ENCODE data around the gene KMT2C. TPM values are rescaled to one million over a fixed set of nuclear protein-coding genes. Genes with fewer than 3 reads are reported as not detected.
"Not testable (repeated sequence)": the region's sequence is repeated elsewhere in the genome, so short reads cannot be mapped to it uniquely, and the experiment has no call there.

The KMT2C gene
- total RNA-seq, 2 donors from 2014 or later: 71.2 to 105 TPM

DNA sequence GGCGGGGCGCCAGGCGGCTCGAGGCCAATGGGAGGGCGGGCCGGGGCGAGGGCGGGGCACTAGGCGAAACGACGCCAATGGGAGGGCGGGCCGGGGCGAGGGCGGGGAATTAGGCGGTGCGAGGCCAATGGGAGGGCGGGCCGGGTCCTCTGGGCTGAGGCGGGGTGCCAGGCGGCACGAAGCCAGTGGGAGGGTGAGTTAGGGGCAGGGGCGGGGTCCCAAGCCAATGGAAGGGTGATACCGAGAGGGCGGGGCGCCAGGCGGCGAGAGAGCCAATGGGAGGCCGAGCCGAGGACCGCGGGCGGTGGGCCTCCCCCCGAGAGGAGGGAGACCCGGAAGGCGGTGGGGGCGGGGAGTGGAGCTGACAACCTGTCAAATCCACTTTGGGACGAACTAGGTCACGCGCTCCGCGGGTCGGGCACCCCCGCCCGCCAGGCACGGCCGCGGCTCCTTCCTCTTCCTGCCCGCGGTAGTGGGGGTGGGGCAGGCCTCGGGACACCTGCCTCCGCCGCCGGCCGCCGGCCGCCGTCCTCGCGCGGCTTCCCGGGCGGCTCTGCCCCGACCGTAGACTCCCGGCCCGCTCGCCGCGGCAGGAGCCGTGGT is 28.0 kb upstream of the KMT2C start:
- no peaks in the 10 kb centered on the region for H3K27me3 Mint-ChIP-seq
- no peaks in the 10 kb centered on the region for H3K36me3 Mint-ChIP-seq
- peaks cover 4 to 5% of the 10 kb centered on the region in 2 donors for H3K4me1 Mint-ChIP-seq (ENCODE audit: low read depth in 2 of 2)
- peak; percentile 96 for ATAC-seq
- H3K27ac Mint-ChIP-seq: peak overlapping the region; percentile 63 to 70
- H3K4me3 Mint-ChIP-seq: peak overlapping the region; percentile 85
- no peaks in the 10 kb centered on the region for H3K9me3 Mint-ChIP-seq
- peak; percentile 100 for DNase-seq (ENCODE audit: low spot score)

DNA sequence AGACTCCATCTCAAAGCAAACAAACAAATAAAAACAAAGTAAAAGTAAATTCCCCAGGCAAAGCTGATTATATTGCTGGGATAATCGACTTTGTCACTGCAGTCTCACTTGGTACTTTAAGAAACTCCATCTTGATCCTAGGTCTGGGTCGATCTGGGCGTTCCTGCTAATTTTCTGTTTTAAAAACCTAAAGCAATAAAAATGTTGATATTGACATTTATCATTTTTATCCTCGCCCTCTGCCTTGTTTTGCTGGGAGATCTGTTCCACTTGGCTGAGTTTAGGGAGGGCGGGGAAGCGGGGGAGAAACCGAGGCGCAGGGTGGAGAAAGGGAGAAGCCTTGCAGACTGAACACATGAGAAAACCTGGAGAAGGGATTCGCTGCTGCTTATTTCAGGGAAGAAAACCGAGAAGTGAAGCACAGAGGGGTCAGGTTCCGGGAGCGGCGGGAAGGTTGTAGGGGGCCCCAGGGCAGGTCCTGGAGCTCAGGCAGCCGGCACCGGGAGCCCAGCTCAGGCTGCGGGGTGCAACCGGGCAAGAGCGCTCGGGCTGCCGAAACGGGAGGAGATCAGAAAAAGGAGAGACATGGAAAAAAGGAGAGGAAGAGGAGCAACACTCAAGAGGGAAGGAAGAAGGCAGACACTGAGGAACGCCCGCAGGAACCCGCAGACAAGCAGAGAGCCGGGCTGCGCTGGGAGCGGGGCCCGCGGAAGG is 27.3 kb upstream of the KMT2C start:
- DNase-seq (ENCODE audit: low spot score) (no peak), ATAC-seq (peak; percentile 0)
- H3K27ac Mint-ChIP-seq: peak overlapping the region; percentile 63 to 70
- no peaks in the 10 kb centered on the region for H3K36me3 Mint-ChIP-seq
- no peaks in the 10 kb centered on the region for H3K9me3 Mint-ChIP-seq
- H3K27me3 Mint-ChIP-seq: no peaks in the 10 kb centered on the region
- peaks cover 4 to 5% of the 10 kb centered on the region in 2 donors for H3K4me1 Mint-ChIP-seq (ENCODE audit: low read depth in 2 of 2)
- peak overlapping the region; percentile 85 for H3K4me3 Mint-ChIP-seq

DNA sequence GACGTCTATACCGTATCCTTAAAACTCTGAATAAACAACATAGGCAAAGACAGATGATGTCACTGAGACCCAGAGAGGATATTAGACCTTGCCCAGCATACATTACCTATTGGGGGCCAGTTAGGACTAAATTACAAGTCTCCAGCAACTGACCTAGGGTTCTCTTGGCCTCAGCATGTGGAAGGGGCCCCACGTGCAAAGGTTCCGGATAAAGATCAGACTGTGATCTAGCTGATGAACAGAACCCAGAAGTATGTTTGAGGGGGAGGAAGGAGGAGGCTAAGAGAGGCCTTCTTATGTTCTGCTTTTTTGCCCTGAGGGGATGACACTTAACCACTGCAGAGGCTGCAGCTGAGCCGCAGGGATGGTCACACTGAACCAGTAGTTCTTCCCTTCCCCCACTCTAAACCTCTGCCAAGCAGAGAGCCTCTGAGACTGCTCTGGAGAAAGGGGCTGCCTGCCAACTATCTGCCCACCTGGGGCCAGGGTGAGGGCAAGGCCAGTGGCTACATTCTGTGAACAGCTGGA is 24.0 kb upstream of the KMT2C start:
- Mint-ChIP-seq H3K9me3 (no peaks in the 10 kb centered on the region), H3K4me3 (no peak overlapping the region), H3K27me3 (no peaks in the 10 kb centered on the region), H3K27ac (no peak overlapping the region), H3K4me1 (ENCODE audit: low read depth in 2 of 2) (peaks cover under 1% of the 10 kb centered on the region in 2 donors), H3K36me3 (no peaks in the 10 kb centered on the region)
- DNase-seq (ENCODE audit: low spot score) (no peak), ATAC-seq (no peak)

DNA sequence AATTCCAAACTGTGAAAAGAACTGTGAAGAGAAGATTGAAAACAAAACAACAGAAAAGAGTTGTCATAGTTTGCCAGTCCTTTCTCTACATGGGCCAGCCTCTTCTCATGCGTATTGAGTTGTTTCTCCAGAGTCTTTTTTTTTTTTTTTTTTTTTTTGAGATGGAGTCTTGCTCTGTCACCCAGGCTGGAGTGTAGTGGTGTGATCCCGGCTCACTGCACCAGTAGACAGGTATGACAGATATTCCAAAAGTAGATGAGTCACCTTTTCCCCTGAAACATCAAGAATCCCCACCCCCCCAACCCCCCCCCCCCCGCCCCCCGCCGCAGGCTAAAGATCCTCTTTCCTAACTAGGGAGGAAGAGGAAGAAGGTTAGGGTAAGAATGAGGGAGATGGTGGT is 15.6 kb upstream of the KMT2C start:
- Mint-ChIP-seq H3K4me3 (no peak overlapping the region), H3K36me3 (no peaks in the 10 kb centered on the region), H3K4me1 (ENCODE audit: low read depth in 2 of 2) (peaks cover 5 to 7% of the 10 kb centered on the region in 2 donors), H3K27me3 (no peaks in the 10 kb centered on the region), H3K9me3 (no peaks in the 10 kb centered on the region), H3K27ac (no peak overlapping the region)
- ATAC-seq: no peak
- DNase-seq (ENCODE audit: low spot score): no peak

DNA sequence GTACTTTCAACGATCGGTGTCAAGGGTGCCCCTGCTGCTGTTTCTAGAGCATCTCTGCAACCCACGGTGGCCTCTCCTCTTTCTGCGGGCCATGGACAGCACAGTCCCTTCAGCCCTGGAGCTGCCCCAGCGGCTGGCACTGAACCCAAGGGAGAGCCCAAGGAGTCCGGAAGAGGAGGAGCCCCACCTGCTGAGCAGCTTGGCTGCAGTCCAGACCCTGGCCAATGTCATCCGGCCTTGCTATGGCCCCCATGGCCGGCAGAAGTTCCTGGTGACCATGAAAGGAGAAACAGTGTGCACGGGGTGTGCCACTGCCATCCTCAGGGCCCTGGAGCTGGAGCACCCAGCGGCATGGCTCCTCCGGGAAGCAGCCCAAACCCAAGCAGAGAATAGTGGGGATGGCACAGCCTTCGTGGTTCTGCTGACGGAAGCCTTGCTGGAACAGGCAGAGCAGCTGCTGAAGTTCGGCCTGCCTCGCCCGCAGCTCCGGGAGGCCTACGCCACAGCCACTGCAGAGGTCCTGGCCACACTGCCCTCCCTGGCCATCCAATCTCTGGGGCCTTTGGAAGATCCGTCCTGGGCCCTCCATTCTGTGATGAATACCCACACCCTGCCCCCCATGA is 9.7 kb upstream of the KMT2C start:
- ATAC-seq: not testable (repeated sequence)

DNA sequence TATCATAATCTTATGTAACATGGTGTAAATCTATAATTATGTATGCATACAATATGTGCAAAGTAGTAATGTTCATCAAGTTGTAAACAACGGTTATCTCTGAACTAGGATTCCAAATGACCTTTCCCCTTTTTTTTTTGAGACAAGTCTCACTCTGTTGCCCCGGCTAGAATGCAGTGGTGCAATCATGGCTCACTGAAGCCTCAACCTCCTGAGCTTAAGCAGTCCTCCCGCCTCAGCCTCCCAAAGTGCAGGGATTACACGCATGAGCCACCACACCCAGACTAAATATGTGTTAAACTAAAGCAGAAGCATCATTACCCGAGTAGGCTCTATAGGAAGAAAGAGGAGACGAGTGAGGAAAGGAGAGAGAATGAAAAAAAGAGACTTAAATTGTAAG is 7.8 kb upstream of the KMT2C start:
- no peak for DNase-seq (ENCODE audit: low spot score)
- no peak overlapping the region for H3K27ac Mint-ChIP-seq
- H3K36me3 Mint-ChIP-seq: no peaks in the 10 kb centered on the region
- H3K4me1 Mint-ChIP-seq (ENCODE audit: low read depth in 2 of 2): peaks cover 5 to 8% of the 10 kb centered on the region in 2 donors
- peaks cover 0 to 5% of the 10 kb centered on the region in 2 donors for H3K27me3 Mint-ChIP-seq
- no peaks in the 10 kb centered on the region for H3K9me3 Mint-ChIP-seq
- ATAC-seq: no peak
- H3K4me3 Mint-ChIP-seq: no peak overlapping the region

More for the DNA sequence above, 9.7 kb upstream of the KMT2C start:
- H3K27me3 Mint-ChIP-seq; H3K9me3 Mint-ChIP-seq; H3K4me3 Mint-ChIP-seq; H3K4me1 Mint-ChIP-seq (ENCODE audit: low read depth in 2 of 2); H3K27ac Mint-ChIP-seq; H3K36me3 Mint-ChIP-seq; DNase-seq (ENCODE audit: low spot score): not testable (repeated sequence)

DNA sequence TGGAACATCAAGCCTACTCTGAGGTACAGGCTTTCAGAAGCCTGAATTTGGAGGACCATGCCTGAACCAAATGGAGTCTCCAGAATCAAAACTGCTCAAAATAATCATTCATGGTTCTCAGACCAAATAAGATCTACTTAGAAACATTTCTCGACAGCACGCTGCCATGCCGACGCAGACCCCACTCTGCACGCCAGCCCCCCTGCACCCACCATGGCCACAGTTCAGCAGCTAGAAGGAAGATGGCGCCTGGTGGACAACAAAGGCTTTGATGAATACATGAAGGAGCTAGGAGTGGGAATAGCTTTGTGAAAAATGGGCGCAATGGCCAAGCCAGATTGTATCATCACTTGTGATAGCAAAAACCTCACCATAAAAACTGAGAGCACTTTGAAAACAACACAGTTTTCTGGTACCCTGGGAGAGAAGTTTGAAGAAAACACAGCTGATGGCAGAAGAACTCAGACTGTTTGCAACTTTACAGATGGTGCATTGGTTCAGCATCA is 6.6 kb upstream of the KMT2C start:
- H3K4me3 Mint-ChIP-seq: no peak overlapping the region
- H3K27me3 Mint-ChIP-seq: peaks cover 0 to 5% of the 10 kb centered on the region in 2 donors
- peaks cover 7 to 8% of the 10 kb centered on the region in 2 donors for H3K4me1 Mint-ChIP-seq (ENCODE audit: low read depth in 2 of 2)
- H3K36me3 Mint-ChIP-seq: no peaks in the 10 kb centered on the region
- DNase-seq (ENCODE audit: low spot score) (no peak), ATAC-seq (no peak)
- H3K27ac Mint-ChIP-seq: no peak overlapping the region
- no peaks in the 10 kb centered on the region for H3K9me3 Mint-ChIP-seq

DNA sequence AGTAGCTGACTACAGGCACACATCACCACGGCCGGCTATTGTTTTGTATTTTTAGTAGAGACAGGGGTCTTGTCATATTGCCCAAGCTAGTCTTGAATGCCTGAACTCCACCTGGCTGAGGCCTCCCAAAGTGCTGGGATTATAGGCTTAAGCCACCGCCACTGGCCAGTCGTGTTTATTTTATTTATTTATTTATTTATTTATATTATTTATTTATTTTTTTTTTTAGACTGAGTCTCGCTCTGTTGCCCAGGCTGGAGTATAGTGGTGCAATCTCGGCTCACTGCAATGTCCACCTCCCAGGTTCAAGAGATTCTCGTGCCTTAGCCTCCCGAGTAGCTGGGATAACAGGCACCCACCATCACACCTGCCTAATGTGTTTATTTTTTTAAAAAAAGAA is 6.0 kb upstream of the KMT2C start:
- H3K4me1 Mint-ChIP-seq (ENCODE audit: low read depth in 2 of 2): peaks cover 13% of the 10 kb centered on the region in 2 donors
- H3K27me3 Mint-ChIP-seq; H3K27ac Mint-ChIP-seq; H3K9me3 Mint-ChIP-seq; H3K36me3 Mint-ChIP-seq; DNase-seq (ENCODE audit: low spot score); H3K4me3 Mint-ChIP-seq; ATAC-seq: not testable (repeated sequence)

DNA sequence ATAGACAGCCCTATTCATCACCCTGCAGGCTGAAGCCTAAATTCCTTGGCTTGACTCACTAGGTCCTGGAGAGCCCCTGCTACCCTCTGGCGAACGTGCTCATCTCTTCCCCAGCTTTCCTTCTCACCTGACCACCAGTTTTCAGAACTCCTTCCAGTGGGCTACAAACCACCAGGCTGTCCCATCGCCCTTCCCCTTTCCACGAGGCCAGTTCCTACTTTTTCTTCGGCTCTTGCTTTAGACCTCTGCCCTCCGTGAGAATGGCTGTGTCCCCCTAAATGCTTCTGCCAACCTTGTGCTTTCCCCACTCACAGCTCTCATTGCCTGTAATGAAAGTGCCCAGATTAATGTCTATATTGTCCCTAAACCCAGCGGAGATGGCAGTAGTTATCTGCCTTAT is 5.4 kb upstream of the KMT2C start:
- DNase-seq (ENCODE audit: low spot score); H3K27ac Mint-ChIP-seq; H3K36me3 Mint-ChIP-seq; H3K4me3 Mint-ChIP-seq; ATAC-seq; H3K9me3 Mint-ChIP-seq; H3K27me3 Mint-ChIP-seq: not testable (repeated sequence)
- peaks cover 13% of the 10 kb centered on the region in 2 donors for H3K4me1 Mint-ChIP-seq (ENCODE audit: low read depth in 2 of 2)

DNA sequence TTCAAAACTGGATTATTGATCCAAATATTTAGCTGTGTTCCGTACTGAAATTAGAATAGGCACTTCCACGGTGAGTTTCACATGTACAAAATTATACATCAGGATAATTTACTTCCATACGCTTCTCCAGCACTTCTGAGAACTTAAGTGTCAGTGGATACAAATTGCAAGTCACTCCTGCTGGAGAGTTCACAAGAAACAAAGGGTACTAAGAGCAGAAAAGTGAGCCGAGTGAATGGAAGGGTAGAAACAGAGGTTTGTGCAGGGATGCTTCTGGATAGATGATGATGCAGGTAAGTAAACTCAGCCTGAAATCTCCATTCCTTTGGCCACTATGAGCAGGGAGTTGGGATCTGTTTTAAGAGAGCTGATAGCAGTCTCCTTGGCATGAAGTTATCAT is 2.2 kb upstream of the KMT2C start:
- not testable (repeated sequence) for ATAC-seq; H3K9me3 Mint-ChIP-seq; H3K4me3 Mint-ChIP-seq; H3K27me3 Mint-ChIP-seq; DNase-seq (ENCODE audit: low spot score); H3K36me3 Mint-ChIP-seq
- Mint-ChIP-seq H3K4me1 (ENCODE audit: low read depth in 2 of 2) (peaks cover 21 to 31% of the 10 kb centered on the region in 2 donors), H3K27ac (peak overlapping the region; percentile 86 to 89)

DNA sequence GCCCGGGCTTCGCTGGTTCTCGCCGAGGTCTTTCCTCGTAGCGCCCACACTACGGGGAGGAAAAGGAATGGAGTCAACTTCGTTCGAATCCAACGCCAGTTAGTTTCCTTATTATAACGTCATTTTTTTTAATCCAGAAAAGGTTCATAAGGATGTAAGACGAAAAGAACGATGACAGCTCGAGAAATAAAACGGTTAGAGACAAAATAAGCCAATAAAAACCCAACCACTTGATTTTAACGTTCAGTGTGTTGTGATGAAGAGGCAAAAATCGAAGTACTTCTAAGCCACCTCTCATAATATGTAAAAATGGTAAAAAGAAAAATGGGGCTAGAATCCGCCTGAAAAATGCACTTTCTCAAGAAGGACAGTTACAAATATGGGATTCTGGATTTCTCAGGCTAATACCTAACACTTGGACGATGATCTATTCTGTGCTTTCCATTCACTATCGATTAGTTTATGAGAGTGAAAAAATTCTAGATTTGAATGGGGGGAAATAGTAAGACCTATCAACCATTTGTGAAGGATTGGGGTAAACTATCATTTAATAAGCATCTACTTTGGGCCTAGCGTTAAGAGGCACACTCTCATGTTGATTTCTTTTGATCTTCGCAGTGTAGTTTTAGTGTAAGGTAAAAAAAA is 1.2 kb upstream of the KMT2C start:
- Mint-ChIP-seq H3K27ac (peak overlapping the region; percentile 86 to 89), H3K4me1 (ENCODE audit: low read depth in 2 of 2) (peaks cover 21 to 31% of the 10 kb centered on the region in 2 donors), H3K4me3 (peak overlapping the region; percentile 84)
- DNase-seq (ENCODE audit: low spot score); H3K36me3 Mint-ChIP-seq; H3K9me3 Mint-ChIP-seq; ATAC-seq; H3K27me3 Mint-ChIP-seq: not testable (repeated sequence)

DNA sequence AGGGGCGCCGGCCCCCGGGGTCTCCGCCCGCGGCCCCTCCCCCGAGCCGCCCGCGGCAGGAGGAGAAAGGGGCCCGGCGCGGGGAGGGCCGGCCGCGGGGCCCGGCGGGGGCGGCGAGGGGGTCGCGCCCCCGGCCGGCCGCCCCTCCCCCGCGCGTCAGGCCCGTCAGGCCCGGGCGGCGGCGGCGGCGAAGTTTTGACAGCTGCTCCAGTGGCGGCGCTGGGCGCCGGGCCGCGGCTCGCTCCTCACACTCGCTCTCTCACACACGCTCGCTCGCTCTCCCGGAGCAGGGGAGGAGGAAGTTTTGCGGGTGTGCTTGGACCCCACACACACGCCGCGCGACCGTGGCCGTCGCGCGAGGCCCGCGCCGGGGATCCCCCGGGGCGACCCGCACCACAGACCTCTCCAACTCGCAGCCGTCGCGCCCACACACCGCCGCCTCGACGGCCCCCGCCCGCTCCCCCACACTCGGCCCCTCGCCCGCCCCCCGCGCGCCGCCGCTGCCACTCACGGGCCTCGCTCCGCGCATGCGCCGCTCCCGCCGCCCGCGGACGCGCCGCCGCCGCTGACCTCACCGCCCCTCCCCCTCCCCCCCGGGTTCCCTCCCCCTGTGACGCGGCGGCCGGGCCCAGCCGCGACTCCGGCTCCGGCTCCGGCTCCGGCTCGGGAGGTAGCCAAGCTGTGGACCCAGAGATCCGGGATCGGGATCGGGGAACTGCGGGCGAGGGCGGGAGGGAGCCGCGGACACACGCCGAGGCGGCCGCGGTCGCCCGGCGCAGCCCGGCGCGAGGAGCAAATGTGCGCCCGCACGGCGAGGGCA is 518 bp upstream of the KMT2C start:
- Mint-ChIP-seq H3K27me3 (no peaks in the 10 kb centered on the region), H3K4me1 (ENCODE audit: low read depth in 2 of 2) (peaks cover 21 to 31% of the 10 kb centered on the region in 2 donors), H3K27ac (peak overlapping the region; percentile 86 to 89), H3K4me3 (peak overlapping the region; percentile 94), H3K36me3 (no peaks in the 10 kb centered on the region), H3K9me3 (no peaks in the 10 kb centered on the region)
- DNase-seq (ENCODE audit: low spot score): peak; percentile 92
- peak; percentile 84 to 89 for ATAC-seq
